GM12864 (cell line): ENCODE data around the gene ADAMTS9.

ENCODE experiments used
- DNase-seq: peaks from one replicate; pipeline ENCODE4 v3.0.0-alpha.2; 2011; ENCODE audit warnings: low read depth
- H3K4me3 ChIP-seq: 2 replicates; pipeline ENCODE4 v1.5.1; 2011; ENCODE audit warnings: mild to moderate bottlenecking, low read depth, low read length, control low read depth
- CTCF ChIP-seq: IDR thresholded peaks from 2 replicates; pipeline ENCODE4 v1.5.1; 2011; ENCODE audit warnings: low read depth, mild to moderate bottlenecking, moderate library complexity, low read length, control low read depth, inconsistent platforms; ENCODE audit errors: missing control alignments

ADAMTS9 gene

GRCh38 chr3:64686446-64686908, 1.3 kb downstream of the ADAMTS9 start:
- no peak for TF ChIP-seq CTCF
- H3K4me3 ChIP-seq: no peak overlapping the region
- DNase-seq: no peak

GRCh38 chr3:64685800-64686445, 1.9 kb downstream of the ADAMTS9 start:
- DNase-seq: no peak
- no peak overlapping the region for H3K4me3 ChIP-seq
- TF ChIP-seq CTCF: no peak

- no peak overlapping the region for H3K4me3 ChIP-seq
- no peak for DNase-seq
- no peak for TF ChIP-seq CTCF
Measured at GRCh38 chr3:64685331-64685799, 2.4 kb downstream of the ADAMTS9 start.

- H3K4me3 ChIP-seq: no peak overlapping the region
- no peak for TF ChIP-seq CTCF
- DNase-seq: no peak
Measured at GRCh38 chr3:64684715-64685261, 3.0 kb downstream of the ADAMTS9 start.

GRCh38 chr3:64681827-64682226, 6.0 kb downstream of the ADAMTS9 start:
- TF ChIP-seq CTCF: no peak
- DNase-seq: no peak
- H3K4me3 ChIP-seq: no peak overlapping the region

GRCh38 chr3:64681015-64681414, 6.8 kb downstream of the ADAMTS9 start:
- DNase-seq: no peak
- no peak for TF ChIP-seq CTCF
- no peak overlapping the region for H3K4me3 ChIP-seq

- no peak for DNase-seq
- TF ChIP-seq CTCF: no peak
- no peak overlapping the region for H3K4me3 ChIP-seq
Measured at GRCh38 chr3:64680334-64680733, 7.5 kb downstream of the ADAMTS9 start.
